GM19025 (cell line): ENCODE data around the gene PFKFB2.

Experiments used
- ATAC-seq: cut with Tn5 transposase; IDR thresholded peaks from one replicate; pipeline ENCODE4 v1.9.1; 2021; ENCODE audit warnings: mild to moderate bottlenecking, low read depth, moderate library complexity; ENCODE audit not compliant: unreplicated experiment

PFKFB2 gene

GRCh38 chr1:207060596-207060995 is 7.5 kb downstream of the PFKFB2 start:
- no peak for ATAC-seq

GRCh38 chr1:207062058-207062457 is 9.0 kb downstream of the PFKFB2 start:
- no peak for ATAC-seq

GRCh38 chr1:207063014-207063413 is 9.9 kb downstream of the PFKFB2 start:
- ATAC-seq: no peak

GRCh38 chr1:207064561-207064960 is 11.5 kb downstream of the PFKFB2 start:
- no peak for ATAC-seq

GRCh38 chr1:207067185-207067584 is 14.1 kb downstream of the PFKFB2 start:
- ATAC-seq: no peak

GRCh38 chr1:207067665-207068064 is 14.6 kb downstream of the PFKFB2 start:
- ATAC-seq: no peak

- no peak for ATAC-seq
Observed at GRCh38 chr1:207069061-207069460, 16.0 kb downstream of the PFKFB2 start.

- no peak for ATAC-seq
Observed at GRCh38 chr1:207069858-207070506, 16.9 kb downstream of the PFKFB2 start.

- ATAC-seq: no peak
Observed at GRCh38 chr1:207070811-207071210, 17.7 kb downstream of the PFKFB2 start.

- no peak for ATAC-seq
Observed at GRCh38 chr1:207071426-207071825, 18.4 kb downstream of the PFKFB2 start.

GRCh38 chr1:207072233-207072632 is 19.2 kb downstream of the PFKFB2 start:
- ATAC-seq: no peak

GRCh38 chr1:207073906-207074820 is 21.1 kb downstream of the PFKFB2 start:
- no peak for ATAC-seq

GRCh38 chr1:207076181-207076955 is 23.3 kb downstream of the PFKFB2 start:
- no peak for ATAC-seq

- no peak for ATAC-seq
Observed at GRCh38 chr1:207077012-207077411, 23.9 kb downstream of the PFKFB2 start.

GRCh38 chr1:207077470-207078377 is 24.6 kb downstream of the PFKFB2 start:
- no peak for ATAC-seq

- ATAC-seq: no peak
Observed at GRCh38 chr1:207078578-207079132, 25.6 kb downstream of the PFKFB2 start.

GRCh38 chr1:207079706-207080241 is 26.7 kb downstream of the PFKFB2 start:
- no peak for ATAC-seq

- ATAC-seq: no peak
Observed at GRCh38 chr1:207081088-207081487, 28.0 kb downstream of the PFKFB2 start.

GRCh38 chr1:207081806-207082205 is 28.7 kb downstream of the PFKFB2 start:
- ATAC-seq: no peak
